Liver (tissue), 3 donors: ENCODE measurements around the gene ADAM11.

Experiments
- RXRA ChIP-seq, 2 donors: IDR thresholded peaks; 2 replicates each; pipeline ENCODE4 v1.6.1; 2017 to 2018; ENCODE audit warnings: antibody characterized with exemption in 2 of 2, mild to moderate bottlenecking in 1 of 2
- TF ChIP-seq, protein P1 (sequence below): fragments of 150-350 bp; IDR thresholded peaks from 2 replicates; pipeline ENCODE4 v1.5.1; 2017; ENCODE audit warnings: improper control_type of control experiment, low read depth, low read length; ENCODE audit not compliant: missing input control
- donor health status: healthy.
- donor health status: healthy.

DNA sequence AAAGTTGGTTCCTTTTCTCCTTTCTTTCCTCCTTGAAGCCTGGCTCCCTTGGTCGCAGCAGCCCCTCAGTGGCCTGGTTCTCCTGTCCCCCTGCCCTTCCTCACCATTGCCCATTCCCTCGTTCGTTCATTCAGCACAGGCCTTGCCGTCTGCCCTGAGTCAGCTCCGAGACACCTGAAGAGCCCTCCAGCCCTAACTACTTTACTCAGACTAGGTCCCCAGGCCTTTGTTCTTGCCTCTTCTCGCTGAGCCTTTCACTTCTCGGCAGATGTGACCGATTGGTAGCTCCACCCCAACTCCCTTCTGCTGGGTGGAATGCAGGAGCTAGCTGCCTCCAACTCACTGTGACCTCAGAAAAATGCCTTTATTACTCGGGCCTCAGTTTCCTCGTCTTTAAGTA lies 7.0 kb upstream of the ADAM11 start:
- TF ChIP-seq, protein P1, sequence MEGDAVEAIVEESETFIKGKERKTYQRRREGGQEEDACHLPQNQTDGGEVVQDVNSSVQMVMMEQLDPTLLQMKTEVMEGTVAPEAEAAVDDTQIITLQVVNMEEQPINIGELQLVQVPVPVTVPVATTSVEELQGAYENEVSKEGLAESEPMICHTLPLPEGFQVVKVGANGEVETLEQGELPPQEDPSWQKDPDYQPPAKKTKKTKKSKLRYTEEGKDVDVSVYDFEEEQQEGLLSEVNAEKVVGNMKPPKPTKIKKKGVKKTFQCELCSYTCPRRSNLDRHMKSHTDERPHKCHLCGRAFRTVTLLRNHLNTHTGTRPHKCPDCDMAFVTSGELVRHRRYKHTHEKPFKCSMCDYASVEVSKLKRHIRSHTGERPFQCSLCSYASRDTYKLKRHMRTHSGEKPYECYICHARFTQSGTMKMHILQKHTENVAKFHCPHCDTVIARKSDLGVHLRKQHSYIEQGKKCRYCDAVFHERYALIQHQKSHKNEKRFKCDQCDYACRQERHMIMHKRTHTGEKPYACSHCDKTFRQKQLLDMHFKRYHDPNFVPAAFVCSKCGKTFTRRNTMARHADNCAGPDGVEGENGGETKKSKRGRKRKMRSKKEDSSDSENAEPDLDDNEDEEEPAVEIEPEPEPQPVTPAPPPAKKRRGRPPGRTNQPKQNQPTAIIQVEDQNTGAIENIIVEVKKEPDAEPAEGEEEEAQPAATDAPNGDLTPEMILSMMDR: no peak
- TF ChIP-seq RXRA (IDR thresholded peaks at IDR 0.05): no peak
